ENCODE data around the gene IGF2BP3.

Gene IGF2BP3

GRCh38 chr7:23397241-23397640 is 73.0 kb downstream of the IGF2BP3 start:
- ATAC-seq: peak; percentile 36; the same call in 1 of the 3 replicates
- TF ChIP-seq ESRRG (CRISPR knock-in tag; IDR thresholded peaks at IDR 0.05) (no peak), PATZ1 (CRISPR knock-in tag; IDR thresholded peaks at IDR 0.05; ENCODE audit: borderline replicate concordance) (no peak), ZNF8 (CRISPR knock-in tag; IDR thresholded peaks at IDR 0.05) (no peak), GLIS3 (CRISPR knock-in tag; IDR thresholded peaks at IDR 0.05) (no peak), TCF4 (CRISPR knock-in tag; IDR thresholded peaks at IDR 0.05; ENCODE audit: borderline replicate concordance) (no peak), ARNTL (CRISPR knock-in tag; IDR thresholded peaks at IDR 0.05; ENCODE audit: borderline replicate concordance, low read depth) (no peak), CREB5 (CRISPR knock-in tag; IDR thresholded peaks at IDR 0.05; ENCODE audit: low read depth) (no peak), ZFP3 (CRISPR knock-in tag; IDR thresholded peaks at IDR 0.05) (no peak), SNAI2 (CRISPR knock-in tag; IDR thresholded peaks at IDR 0.05) (no peak), BACH2 (CRISPR knock-in tag; IDR thresholded peaks at IDR 0.05; ENCODE audit: borderline replicate concordance) (no peak), ZFP30 (CRISPR knock-in tag; IDR thresholded peaks at IDR 0.05) (no peak), OSR1 (CRISPR knock-in tag; IDR thresholded peaks at IDR 0.05) (no peak), RARB (CRISPR knock-in tag; IDR thresholded peaks at IDR 0.05) (no peak), ISL1 (CRISPR knock-in tag; IDR thresholded peaks at IDR 0.05) (no peak), ZNF70 (CRISPR knock-in tag; IDR thresholded peaks at IDR 0.05) (no peak), ZNF565 (CRISPR knock-in tag; conservative IDR thresholded peaks at IDR 0.05; ENCODE audit: low read depth) (no peak), PPARA (CRISPR knock-in tag; IDR thresholded peaks at IDR 0.05; ENCODE audit: borderline replicate concordance) (no peak)
- TF ChIP-seq, protein P1, sequence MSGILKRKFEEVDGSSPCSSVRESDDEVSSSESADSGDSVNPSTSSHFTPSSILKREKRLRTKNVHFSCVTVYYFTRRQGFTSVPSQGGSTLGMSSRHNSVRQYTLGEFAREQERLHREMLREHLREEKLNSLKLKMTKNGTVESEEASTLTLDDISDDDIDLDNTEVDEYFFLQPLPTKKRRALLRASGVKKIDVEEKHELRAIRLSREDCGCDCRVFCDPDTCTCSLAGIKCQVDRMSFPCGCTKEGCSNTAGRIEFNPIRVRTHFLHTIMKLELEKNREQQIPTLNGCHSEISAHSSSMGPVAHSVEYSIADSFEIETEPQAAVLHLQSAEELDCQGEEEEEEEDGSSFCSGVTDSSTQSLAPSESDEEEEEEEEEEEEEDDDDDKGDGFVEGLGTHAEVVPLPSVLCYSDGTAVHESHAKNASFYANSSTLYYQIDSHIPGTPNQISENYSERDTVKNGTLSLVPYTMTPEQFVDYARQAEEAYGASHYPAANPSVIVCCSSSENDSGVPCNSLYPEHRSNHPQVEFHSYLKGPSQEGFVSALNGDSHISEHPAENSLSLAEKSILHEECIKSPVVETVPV (CRISPR knock-in tag; IDR thresholded peaks at IDR 0.05): no peak

DNA sequence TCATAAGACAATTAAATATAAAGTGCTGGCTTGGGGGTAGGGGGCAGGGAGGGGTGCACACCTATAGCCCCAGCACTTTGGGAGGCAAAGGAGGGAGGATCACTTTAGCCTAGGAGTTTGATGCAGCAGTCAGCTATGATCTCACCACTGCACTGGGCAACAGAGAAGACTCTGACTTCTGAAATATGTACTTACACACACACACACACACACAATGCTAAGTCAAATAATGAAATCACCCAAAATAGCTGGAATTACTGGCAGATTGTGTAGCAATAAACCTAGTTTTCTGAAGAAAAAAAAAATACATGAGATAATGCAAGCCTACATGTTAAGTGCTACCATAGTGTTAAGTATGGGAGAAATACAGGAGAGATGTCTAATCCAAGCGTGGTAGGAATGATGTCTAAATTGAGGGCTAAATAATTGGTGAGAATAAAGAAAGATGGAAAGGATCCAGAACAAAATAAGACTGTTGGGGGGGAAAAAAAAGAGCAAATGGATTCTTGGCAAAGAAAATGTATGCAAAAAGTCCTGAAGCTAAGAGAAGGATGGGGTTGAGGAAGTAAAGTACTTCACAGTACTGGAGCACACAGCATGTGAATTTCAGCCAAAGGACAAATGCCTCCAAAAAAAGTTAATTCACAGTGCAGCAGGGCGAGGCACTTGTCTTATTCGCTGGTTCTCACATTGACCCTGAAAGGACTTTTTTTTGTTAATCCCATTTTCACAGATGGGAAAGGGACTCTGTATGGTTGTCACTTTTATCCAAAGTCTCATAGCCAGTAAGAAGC is 73.9 kb downstream of the IGF2BP3 start:
- peak; percentile 79 for ATAC-seq
- TF ChIP-seq ZFP3 (CRISPR knock-in tag; IDR thresholded peaks at IDR 0.05) (0 out of 2 replicates have a peak, but pooled peaks have one; percentile 50), OSR1 (CRISPR knock-in tag; IDR thresholded peaks at IDR 0.05) (no peak), ISL1 (CRISPR knock-in tag; IDR thresholded peaks at IDR 0.05) (peak; percentile 74)

GRCh38 chr7:23394488-23395171 is 75.7 kb downstream of the IGF2BP3 start:
- TF ChIP-seq ZNF8 (CRISPR knock-in tag; IDR thresholded peaks at IDR 0.05) (no peak), TSHZ2 (CRISPR knock-in tag; IDR thresholded peaks at IDR 0.05) (no peak)
- peak; percentile 12; the same call in 1 of the 3 replicates for ATAC-seq

GRCh38 chr7:23393636-23394035 is 76.7 kb downstream of the IGF2BP3 start:
- ATAC-seq: no peak
- TF ChIP-seq TCF4 (CRISPR knock-in tag; IDR thresholded peaks at IDR 0.05; ENCODE audit: borderline replicate concordance) (no peak), TOX (CRISPR knock-in tag; IDR thresholded peaks at IDR 0.05; ENCODE audit: borderline replicate concordance) (no peak), ZNF70 (CRISPR knock-in tag; IDR thresholded peaks at IDR 0.05) (no peak), ESRRG (CRISPR knock-in tag; IDR thresholded peaks at IDR 0.05) (no peak), RARB (CRISPR knock-in tag; IDR thresholded peaks at IDR 0.05) (no peak), OSR1 (CRISPR knock-in tag; IDR thresholded peaks at IDR 0.05) (no peak), CSDC2 (CRISPR knock-in tag; IDR thresholded peaks at IDR 0.05) (no peak), TSHZ2 (CRISPR knock-in tag; IDR thresholded peaks at IDR 0.05) (no peak), ISL1 (CRISPR knock-in tag; IDR thresholded peaks at IDR 0.05) (no peak), PATZ1 (CRISPR knock-in tag; IDR thresholded peaks at IDR 0.05; ENCODE audit: borderline replicate concordance) (no peak), BACH2 (CRISPR knock-in tag; IDR thresholded peaks at IDR 0.05; ENCODE audit: borderline replicate concordance) (no peak), PPARA (CRISPR knock-in tag; IDR thresholded peaks at IDR 0.05; ENCODE audit: borderline replicate concordance) (no peak)

All from SK-N-SH treated with all-trans-retinoic acid at 6 μM for 48 hours (cell line).